CD14-positive monocyte (primary cell): ENCODE data around the gene NHLH2. TPM values are rescaled to one million over a fixed set of nuclear protein-coding genes. Genes with fewer than 3 reads are reported as not detected.

ENCODE experiments used
- DNase-seq, 3 donors: peaks; one replicate each; pipeline ENCODE4 v3.0.0-alpha.2; 2011 to 2022
- H2AFZ ChIP-seq: 2 replicates; pipeline ENCODE4 v1.6.0; 2012; ENCODE audit warnings: mild to moderate bottlenecking, low read depth, low read length, inconsistent platforms; ENCODE audit not compliant: insufficient read depth, poor library complexity, severe bottlenecking
- H3K27ac ChIP-seq, 2 donors: 1 replicate in 1 of 2; 2 replicates in 1 of 2; pipeline ENCODE4 v1.5.1; 2012 to 2013; ENCODE audit warnings: low read length in 2 of 2, control low read depth in 1 of 2, inconsistent platforms in 1 of 2, low read depth in 1 of 2, mild to moderate bottlenecking in 1 of 2
- H3K27me3 ChIP-seq, 2 donors: one replicate each; pipeline versions ENCODE4 v1.6.0 to v1.6.1; 2011 to 2013; ENCODE audit warnings: low read length in 2 of 2; ENCODE audit not compliant: control insufficient read depth in 2 of 2, insufficient read depth in 2 of 2
- H3K36me3 ChIP-seq, 2 donors: replicated peaks in 1 of 2; 1 replicate in 1 of 2; 2 replicates in 1 of 2; pipeline versions ENCODE4 v1.5.1 to v1.6.1; 2012 to 2013; ENCODE audit warnings: low read length in 2 of 2, control low read depth in 1 of 2, inconsistent platforms in 1 of 2, mild to moderate bottlenecking in 1 of 2; ENCODE audit not compliant: insufficient read depth in 2 of 2, control insufficient read depth in 1 of 2
- H3K4me1 ChIP-seq, 2 donors: 1 replicate in 1 of 2; 2 replicates in 1 of 2; pipeline versions ENCODE4 v1.5.1 to v1.6.1; 2012 to 2013; ENCODE audit warnings: low read length in 2 of 2, control low read depth in 1 of 2, inconsistent platforms in 1 of 2, mild to moderate bottlenecking in 1 of 2, moderate library complexity in 1 of 2; ENCODE audit not compliant: insufficient read depth in 2 of 2, control insufficient read depth in 1 of 2
- H3K4me2 ChIP-seq: replicated peaks from 2 replicates; pipeline ENCODE3; 2012; ENCODE audit warnings: low read length, moderate library complexity, mild to moderate bottlenecking; ENCODE audit not compliant: poor library complexity, severe bottlenecking; ENCODE audit errors: extremely low read depth
- H3K4me3 ChIP-seq, 3 experiments: fragments of 200-600 bp in 1 of 3; sonication (generic) in 1 of 3; replicated peaks in 1 of 3; 1 replicate in 2 of 3; 2 replicates in 1 of 3; pipeline ENCODE4 v1.5.1; 2011 to 2013; ENCODE audit warnings: low read length in 3 of 3, mild to moderate bottlenecking in 3 of 3, control low read depth in 2 of 3, low read depth in 2 of 3, inconsistent platforms in 1 of 3, moderate library complexity in 1 of 3
- H3K79me2 ChIP-seq: 2 replicates; pipeline ENCODE4 v1.6.0; 2012; ENCODE audit warnings: mild to moderate bottlenecking, control low read depth, inconsistent platforms, low read length, moderate library complexity; ENCODE audit not compliant: insufficient read depth
- H3K9ac ChIP-seq: 2 replicates; pipeline ENCODE4 v1.6.0; 2017; ENCODE audit warnings: low read length, mild to moderate bottlenecking; ENCODE audit not compliant: insufficient read depth, poor library complexity, severe bottlenecking
- H3K9me3 ChIP-seq, 2 donors: replicated peaks in 1 of 2; 1 replicate in 1 of 2; 2 replicates in 1 of 2; pipeline versions ENCODE4 v1.5.1 to v1.6.1; 2012 to 2013; ENCODE audit warnings: low read length in 2 of 2, control low read depth in 1 of 2; ENCODE audit not compliant: control insufficient read depth in 1 of 2, insufficient read depth in 1 of 2
- H4K20me1 ChIP-seq: 2 replicates; pipeline ENCODE4 v1.6.0; 2012; ENCODE audit warnings: mild to moderate bottlenecking, low read length, control low read depth, moderate library complexity; ENCODE audit not compliant: insufficient read depth
- H3K27ac Mint-ChIP-seq, 7 donors: one replicate each; pipeline ENCODE4 v1.8.0; 2020; ENCODE audit warnings: mild to moderate bottlenecking in 7 of 7, mixed read lengths in 7 of 7, moderate library complexity in 6 of 7, inconsistent platforms in 2 of 7
- H3K27me3 Mint-ChIP-seq, 3 donors: one replicate each; pipeline ENCODE4 v1.8.0; 2021 to 2022; ENCODE audit warnings: low read depth in 3 of 3, mild to moderate bottlenecking in 3 of 3, mixed read lengths in 3 of 3, moderate library complexity in 3 of 3, inconsistent platforms in 1 of 3
- H3K36me3 Mint-ChIP-seq, 2 donors: one replicate each; pipeline ENCODE4 v1.8.0; 2020; ENCODE audit warnings: mixed read lengths in 2 of 2, inconsistent platforms in 1 of 2, mild to moderate bottlenecking in 1 of 2
- H3K4me1 Mint-ChIP-seq: one replicate; pipeline ENCODE4 v1.8.0; 2020; ENCODE audit warnings: mild to moderate bottlenecking, mixed read lengths
- H3K4me3 Mint-ChIP-seq, 2 donors: one replicate each; pipeline ENCODE4 v1.8.0; 2020; ENCODE audit warnings: mild to moderate bottlenecking in 2 of 2, mixed read lengths in 2 of 2, moderate library complexity in 1 of 2
- H3K9me3 Mint-ChIP-seq, 7 donors: one replicate each; pipeline ENCODE4 v1.8.0; 2020 to 2022; ENCODE audit warnings: mixed read lengths in 7 of 7, mild to moderate bottlenecking in 6 of 7, moderate library complexity in 6 of 7, inconsistent platforms in 2 of 7
- WGBS: methylation state at CpG from one replicate; pipeline ENCODE4 v1.1.5; 2013; ENCODE audit warnings: missing lambda C conversion rate; ENCODE audit not compliant: insufficient coverage; 5-methylcytosine and 5-hydroxymethylcytosine counted together
- intact Hi-C, 2 donors: fragments of 100-400 bp; cut with micrococcal nuclease; formaldehyde crosslinking; loops; one replicate each; pipeline versions ENCODE4 v1.15.0 to v1.15.1; 2023
- polyA plus RNA-seq, 3 donors: library from polyadenylated mRNA; depleted of rRNA in 1 of 3; unstranded in 2 of 3; stranded (reverse) in 1 of 3; fragments of 300-500 nt in 2 of 3; fragments of >200 nt in 1 of 3; fragmentation: Illumina TruSeq in 2 of 3; gene quantifications; 1 replicate in 2 of 3; 2 replicates in 1 of 3; pipeline ENCODE4 v1.2.3, GENCODE V29; 2012 to 2021
- TF ChIP-seq, protein P1 (sequence below): fragments of 200-600 bp; IDR thresholded peaks from one replicate; pipeline ENCODE4 v1.8.0; 2022; ENCODE audit warnings: antibody characterized with exemption, mild to moderate bottlenecking

NHLH2 gene
- polyA plus RNA-seq, 3 donors = 0.03 TPM; not detected in 2

DNA sequence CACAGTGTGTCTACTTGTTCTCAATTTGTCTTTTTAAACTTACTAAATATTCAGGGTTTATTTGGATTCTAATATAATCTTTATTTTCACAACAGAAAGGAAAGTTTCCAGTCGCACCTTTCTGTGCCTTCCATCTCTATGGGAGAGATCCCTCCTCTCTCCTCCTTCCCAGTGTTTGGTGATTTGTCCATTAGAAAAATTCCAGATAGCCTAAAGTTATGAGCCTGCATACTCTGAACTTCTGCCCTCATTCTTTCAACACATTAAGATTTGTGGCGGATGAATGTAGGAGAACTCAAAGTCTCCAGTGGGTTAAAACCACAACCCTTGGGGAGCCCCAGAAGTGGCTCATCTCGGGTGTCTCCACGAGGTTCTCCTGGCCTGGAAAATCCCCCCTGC lies 3.6 kb downstream of the NHLH2 start:
- peaks cover 20 to 25% of the 10 kb centered on the region in 2 donors for H3K4me1 ChIP-seq
- H3K9ac ChIP-seq = no peak overlapping the region
- TF ChIP-seq, protein P1, sequence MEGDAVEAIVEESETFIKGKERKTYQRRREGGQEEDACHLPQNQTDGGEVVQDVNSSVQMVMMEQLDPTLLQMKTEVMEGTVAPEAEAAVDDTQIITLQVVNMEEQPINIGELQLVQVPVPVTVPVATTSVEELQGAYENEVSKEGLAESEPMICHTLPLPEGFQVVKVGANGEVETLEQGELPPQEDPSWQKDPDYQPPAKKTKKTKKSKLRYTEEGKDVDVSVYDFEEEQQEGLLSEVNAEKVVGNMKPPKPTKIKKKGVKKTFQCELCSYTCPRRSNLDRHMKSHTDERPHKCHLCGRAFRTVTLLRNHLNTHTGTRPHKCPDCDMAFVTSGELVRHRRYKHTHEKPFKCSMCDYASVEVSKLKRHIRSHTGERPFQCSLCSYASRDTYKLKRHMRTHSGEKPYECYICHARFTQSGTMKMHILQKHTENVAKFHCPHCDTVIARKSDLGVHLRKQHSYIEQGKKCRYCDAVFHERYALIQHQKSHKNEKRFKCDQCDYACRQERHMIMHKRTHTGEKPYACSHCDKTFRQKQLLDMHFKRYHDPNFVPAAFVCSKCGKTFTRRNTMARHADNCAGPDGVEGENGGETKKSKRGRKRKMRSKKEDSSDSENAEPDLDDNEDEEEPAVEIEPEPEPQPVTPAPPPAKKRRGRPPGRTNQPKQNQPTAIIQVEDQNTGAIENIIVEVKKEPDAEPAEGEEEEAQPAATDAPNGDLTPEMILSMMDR = no peak
- intact Hi-C loops = no loop called here
- H2AFZ ChIP-seq = peak overlapping the region; percentile 73
- H3K4me3 Mint-ChIP-seq = peak overlapping the region; percentile 59 to 96
- H3K4me3 ChIP-seq = no peak overlapping the region
- H3K79me2 ChIP-seq = no peaks in the 10 kb centered on the region
- H3K9me3 Mint-ChIP-seq = peaks cover 0 to 15% (median 4%) of the 10 kb centered on the region in 7 donors
- H3K27me3 ChIP-seq = peaks cover 69 to 77% of the 10 kb centered on the region in 2 donors
- H3K9me3 ChIP-seq = peaks cover 0 to 22% of the 10 kb centered on the region in 2 donors
- peak overlapping the region; percentile 77 for H3K4me2 ChIP-seq
- H3K36me3 Mint-ChIP-seq = peaks cover 3 to 5% of the 10 kb centered on the region in 2 donors
- H3K27ac ChIP-seq = no peak overlapping the region
- H4K20me1 ChIP-seq = no peaks in the 10 kb centered on the region
- no peak overlapping the region for H3K27ac Mint-ChIP-seq
- H3K27me3 Mint-ChIP-seq = peaks cover 69 to 77% (median 77%) of the 10 kb centered on the region in 3 donors
- DNase-seq = no peak
- 22% methylated on average over 3 of the region's 4 CpGs for WGBS
- H3K4me1 Mint-ChIP-seq = peaks cover 38% of the 10 kb centered on the region
- H3K36me3 ChIP-seq = no peaks in the 10 kb centered on the region

- no peaks in the 10 kb centered on the region for H3K36me3 ChIP-seq
- peaks cover 0 to 3% (median 1%) of the 10 kb centered on the region in 7 donors for H3K9me3 Mint-ChIP-seq
- H3K9me3 ChIP-seq = peaks cover 0 to 7% of the 10 kb centered on the region in 2 donors
- no peak overlapping the region for H3K27ac ChIP-seq
- 96% methylated on average over 3 of the region's 5 CpGs for WGBS
- TF ChIP-seq, protein P1 = no peak
- no peak overlapping the region for H3K27ac Mint-ChIP-seq
- peaks cover 37% of the 10 kb centered on the region for H3K4me1 Mint-ChIP-seq
- H3K27me3 ChIP-seq = peaks cover 37 to 42% of the 10 kb centered on the region in 2 donors
- no peak overlapping the region for H3K9ac ChIP-seq
- H3K4me1 ChIP-seq = peaks cover 21 to 32% of the 10 kb centered on the region in 2 donors
- DNase-seq = no peak
- H3K4me2 ChIP-seq = no peak overlapping the region
- no peak overlapping the region for H3K4me3 Mint-ChIP-seq
- H3K4me3 ChIP-seq = no peak overlapping the region
- peaks cover 35 to 43% (median 42%) of the 10 kb centered on the region in 3 donors for H3K27me3 Mint-ChIP-seq
- H3K36me3 Mint-ChIP-seq = peaks cover 2 to 3% of the 10 kb centered on the region in 2 donors
- H4K20me1 ChIP-seq = no peaks in the 10 kb centered on the region
- intact Hi-C loops = loop anchor here in 1 of 2 donors (5.0 kb wide), 2 partner anchors 33 to 143 kb away; partner anchors contain the start of gene SLC22A15
- no peak overlapping the region for H2AFZ ChIP-seq
- no peaks in the 10 kb centered on the region for H3K79me2 ChIP-seq
Observed at GRCh38 chr1:115833856-115834255, 7.1 kb downstream of the NHLH2 start.
